Measurements from ENCODE around the gene FBLL1. TPM values are rescaled to one million over a fixed set of nuclear protein-coding genes. Genes with fewer than 3 reads are reported as not detected.

FBLL1 gene
- total RNA-seq, result 0.36 and 1.2 TPM in 2 replicates

DNA sequence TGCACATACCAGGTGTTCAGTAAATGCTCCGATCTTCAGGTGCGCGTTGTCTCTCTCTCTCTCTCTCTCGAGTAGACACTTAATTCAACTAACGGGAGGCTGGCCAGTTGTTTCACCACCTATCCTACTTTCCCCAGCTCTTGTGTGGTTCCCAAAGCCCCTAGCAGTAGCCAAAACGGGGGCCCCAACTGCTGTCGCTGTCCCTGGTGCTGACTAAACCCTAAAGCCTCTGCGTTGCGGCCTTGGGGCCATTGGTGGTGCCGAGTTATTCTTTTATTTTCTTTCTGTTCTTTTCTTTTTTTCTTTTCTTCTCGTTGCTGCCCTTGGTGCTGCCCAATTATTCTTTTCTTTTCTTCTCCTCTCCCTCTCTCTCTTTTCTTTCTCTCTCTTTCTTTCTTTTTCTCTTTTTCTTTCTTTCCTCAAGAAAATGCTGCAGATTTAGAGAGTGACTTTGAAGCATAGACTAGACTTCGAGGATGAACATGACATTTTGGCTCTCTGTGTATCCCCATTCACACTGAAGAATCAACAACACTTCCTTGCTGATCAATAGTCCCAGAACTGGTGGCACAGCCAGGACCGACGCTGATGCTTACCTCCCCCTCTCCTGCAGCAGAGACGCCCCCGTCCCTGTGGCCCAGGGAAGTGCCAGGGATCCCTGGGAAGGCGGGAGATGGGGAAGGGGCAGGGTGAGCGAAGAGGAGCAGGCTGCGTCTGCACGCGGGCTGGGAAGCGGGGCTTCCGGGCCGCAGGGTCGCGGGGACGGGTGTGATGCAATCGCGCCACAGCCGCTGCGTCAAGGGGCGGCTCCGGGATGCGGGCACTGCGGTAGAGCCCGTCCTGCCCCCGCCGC, at the start of gene FBLL1:
Gene FBLL1 (plus strand): TSS at position 785 of the 853 bp plus-strand sequence. CDS start 200 bp downstream, outside the sequence.
- Histone ChIP-seq H3K4me3 (ENCODE audit: insufficient read depth, low read length) (peak within 1 kb of the TSS; percentile 54), H3K27me3 (ENCODE audit: insufficient read depth, low read length) (peaks cover 46% of the 10 kb centered on the region), H3K4me2 (ENCODE audit: insufficient read depth, low read length) (peak within 1 kb of the TSS; percentile 48), H3K4me1 (ENCODE audit: insufficient read depth, low read length) (no peaks in the 10 kb centered on the region), H3K9me3 (ENCODE audit: low read depth, low read length) (no peaks in the 10 kb centered on the region), H2AFZ (ENCODE audit: low read length) (no peak within 1 kb of the TSS), H4K20me1 (ENCODE audit: insufficient read depth, low read length) (peaks cover 2% of the 10 kb centered on the region), H3K79me2 (ENCODE audit: insufficient read depth, low read length) (no peaks in the 10 kb centered on the region), H3K27ac (ENCODE audit: low read depth, low read length) (no peak within 1 kb of the TSS), H3K36me3 (ENCODE audit: insufficient read depth, low read length) (no peaks in the 10 kb centered on the region)
- TF ChIP-seq, protein P1, sequence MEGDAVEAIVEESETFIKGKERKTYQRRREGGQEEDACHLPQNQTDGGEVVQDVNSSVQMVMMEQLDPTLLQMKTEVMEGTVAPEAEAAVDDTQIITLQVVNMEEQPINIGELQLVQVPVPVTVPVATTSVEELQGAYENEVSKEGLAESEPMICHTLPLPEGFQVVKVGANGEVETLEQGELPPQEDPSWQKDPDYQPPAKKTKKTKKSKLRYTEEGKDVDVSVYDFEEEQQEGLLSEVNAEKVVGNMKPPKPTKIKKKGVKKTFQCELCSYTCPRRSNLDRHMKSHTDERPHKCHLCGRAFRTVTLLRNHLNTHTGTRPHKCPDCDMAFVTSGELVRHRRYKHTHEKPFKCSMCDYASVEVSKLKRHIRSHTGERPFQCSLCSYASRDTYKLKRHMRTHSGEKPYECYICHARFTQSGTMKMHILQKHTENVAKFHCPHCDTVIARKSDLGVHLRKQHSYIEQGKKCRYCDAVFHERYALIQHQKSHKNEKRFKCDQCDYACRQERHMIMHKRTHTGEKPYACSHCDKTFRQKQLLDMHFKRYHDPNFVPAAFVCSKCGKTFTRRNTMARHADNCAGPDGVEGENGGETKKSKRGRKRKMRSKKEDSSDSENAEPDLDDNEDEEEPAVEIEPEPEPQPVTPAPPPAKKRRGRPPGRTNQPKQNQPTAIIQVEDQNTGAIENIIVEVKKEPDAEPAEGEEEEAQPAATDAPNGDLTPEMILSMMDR (IDR thresholded peaks at IDR 0.05; ENCODE audit: extremely low read depth, low read depth, low read length), result no peak
- peak; percentile 94 for DNase-seq (ENCODE audit: insufficient read length, low spot score, missing footprints)

DNA sequence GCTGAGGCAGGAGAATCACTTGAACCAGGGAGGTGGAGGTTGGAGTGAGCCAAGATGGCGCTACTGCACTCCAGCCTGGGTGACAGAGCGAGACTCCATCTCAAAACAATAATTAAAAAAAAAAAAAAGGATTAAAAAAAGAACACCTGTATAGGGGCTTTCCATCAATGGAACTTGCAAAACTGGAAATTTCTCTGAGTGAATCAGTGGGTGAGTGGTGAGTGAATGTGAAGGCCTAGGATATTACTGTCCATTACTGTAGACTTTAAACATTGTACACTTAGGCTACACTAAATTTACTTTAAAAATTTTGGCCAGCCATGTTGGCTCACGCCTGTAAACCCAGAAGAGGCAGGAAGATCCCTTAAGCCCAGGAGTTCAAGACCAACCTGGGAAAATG, 48.5 kb upstream of the FBLL1 start:
- TF ChIP-seq, protein P1 (IDR thresholded peaks at IDR 0.05; ENCODE audit: extremely low read depth, low read depth, low read length), result no peak

DNA sequence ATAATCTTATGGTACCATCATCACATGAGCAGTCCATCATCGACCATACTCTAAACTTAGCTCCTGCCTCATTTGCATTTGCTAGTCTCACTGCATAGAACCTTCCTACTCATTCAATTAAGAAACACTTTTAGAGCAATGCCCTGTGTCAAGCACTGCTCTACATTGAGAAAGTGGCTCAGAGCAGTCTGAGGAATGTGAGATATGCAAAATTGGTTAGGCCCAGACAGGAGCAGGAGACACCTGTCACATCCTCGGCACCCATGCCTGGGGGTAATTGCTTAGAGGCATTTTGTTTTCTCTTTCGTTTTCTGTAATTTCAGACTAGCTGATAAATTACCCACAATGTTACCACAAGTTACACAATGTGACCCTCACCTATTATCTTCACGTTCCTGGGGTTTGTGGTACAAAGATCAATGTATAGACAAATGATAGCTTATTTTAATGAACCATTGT, 47.7 kb upstream of the FBLL1 start:
- DNase-seq (ENCODE audit: insufficient read length, low spot score, missing footprints), result no peak
- Histone ChIP-seq H2AFZ (ENCODE audit: low read length) (no peak overlapping the region), H3K79me2 (ENCODE audit: insufficient read depth, low read length) (peaks cover under 1% of the 10 kb centered on the region), H3K9me3 (ENCODE audit: low read depth, low read length) (no peaks in the 10 kb centered on the region), H3K4me3 (ENCODE audit: insufficient read depth, low read length) (no peak overlapping the region), H3K27me3 (ENCODE audit: insufficient read depth, low read length) (no peaks in the 10 kb centered on the region), H3K4me1 (ENCODE audit: insufficient read depth, low read length) (peaks cover 13% of the 10 kb centered on the region), H3K4me2 (ENCODE audit: insufficient read depth, low read length) (no peak overlapping the region), H3K36me3 (ENCODE audit: insufficient read depth, low read length) (no peaks in the 10 kb centered on the region), H4K20me1 (ENCODE audit: insufficient read depth, low read length) (no peaks in the 10 kb centered on the region), H3K27ac (ENCODE audit: low read depth, low read length) (no peak overlapping the region)
- TF ChIP-seq, protein P1 (IDR thresholded peaks at IDR 0.05; ENCODE audit: extremely low read depth, low read depth, low read length), result no peak

More for the DNA sequence above, 48.5 kb upstream of the FBLL1 start:
- Histone ChIP-seq H3K27me3 (ENCODE audit: insufficient read depth, low read length) (no peaks in the 10 kb centered on the region), H3K4me1 (ENCODE audit: insufficient read depth, low read length) (peaks cover 11% of the 10 kb centered on the region), H3K4me2 (ENCODE audit: insufficient read depth, low read length) (no peak overlapping the region), H3K4me3 (ENCODE audit: insufficient read depth, low read length) (no peak overlapping the region), H3K36me3 (ENCODE audit: insufficient read depth, low read length) (no peaks in the 10 kb centered on the region), H3K27ac (ENCODE audit: low read depth, low read length) (no peak overlapping the region), H4K20me1 (ENCODE audit: insufficient read depth, low read length) (no peaks in the 10 kb centered on the region), H2AFZ (ENCODE audit: low read length) (no peak overlapping the region), H3K79me2 (ENCODE audit: insufficient read depth, low read length) (no peaks in the 10 kb centered on the region), H3K9me3 (ENCODE audit: low read depth, low read length) (no peaks in the 10 kb centered on the region)
- no peak for DNase-seq (ENCODE audit: insufficient read length, low spot score, missing footprints)

DNA sequence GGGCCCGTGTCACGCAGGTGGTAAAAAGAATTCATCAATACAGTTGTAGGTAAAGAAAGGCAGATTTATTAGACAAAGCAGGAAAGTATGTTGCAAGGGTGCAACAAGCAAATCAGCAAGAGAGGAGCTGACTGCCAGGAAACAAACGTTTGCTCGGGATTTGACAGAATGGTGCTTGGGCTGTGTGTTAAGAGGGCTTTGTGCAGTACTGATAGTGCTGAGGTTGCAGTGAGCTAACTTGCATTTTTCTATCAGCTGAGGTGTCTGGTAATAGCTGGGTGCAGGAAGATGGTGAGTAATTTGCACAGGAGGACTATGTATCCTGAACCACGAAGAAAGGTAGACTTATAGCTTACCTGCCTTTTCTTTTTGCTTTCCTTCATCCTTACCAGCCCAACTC, 46.7 kb upstream of the FBLL1 start:
- Histone ChIP-seq H3K4me1 (ENCODE audit: insufficient read depth, low read length) (peaks cover 6% of the 10 kb centered on the region), H3K27me3 (ENCODE audit: insufficient read depth, low read length) (no peaks in the 10 kb centered on the region), H3K36me3 (ENCODE audit: insufficient read depth, low read length) (no peaks in the 10 kb centered on the region), H3K79me2 (ENCODE audit: insufficient read depth, low read length) (peaks cover 9% of the 10 kb centered on the region), H3K4me2 (ENCODE audit: insufficient read depth, low read length) (no peak overlapping the region), H2AFZ (ENCODE audit: low read length) (no peak overlapping the region), H3K9me3 (ENCODE audit: low read depth, low read length) (no peaks in the 10 kb centered on the region), H4K20me1 (ENCODE audit: insufficient read depth, low read length) (peaks cover 2% of the 10 kb centered on the region), H3K4me3 (ENCODE audit: insufficient read depth, low read length) (no peak overlapping the region), H3K27ac (ENCODE audit: low read depth, low read length) (no peak overlapping the region)
- no peak for DNase-seq (ENCODE audit: insufficient read length, low spot score, missing footprints)
- TF ChIP-seq, protein P1 (IDR thresholded peaks at IDR 0.05; ENCODE audit: extremely low read depth, low read depth, low read length), result no peak

All from osteoblast (primary cell).